Right kidney (tissue), 1 donor: ENCODE measurements around the gene THSD7A.

Experiments used
- DNase-seq: peaks from one replicate; pipeline ENCODE4 v3.0.0-alpha.2; 2016

Gene THSD7A

DNA sequence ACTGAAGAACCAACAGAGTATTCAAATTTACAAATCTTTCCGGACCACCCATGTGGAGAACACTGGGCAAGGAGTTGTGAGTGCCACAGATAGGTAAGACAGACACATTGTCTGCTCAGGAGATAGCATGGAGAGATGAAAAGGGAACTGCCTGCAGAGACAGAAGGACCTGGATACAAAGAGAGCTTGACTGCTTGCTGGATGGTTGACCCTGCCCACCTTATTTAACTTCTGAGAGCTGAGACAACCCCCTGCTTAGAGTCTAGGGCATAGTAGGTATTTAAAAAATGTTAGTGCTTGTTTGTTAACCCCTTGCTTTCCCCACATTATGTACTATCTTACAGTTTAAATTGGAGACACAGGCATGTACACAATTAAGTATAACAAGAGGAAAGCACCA, 314.1 kb downstream of the THSD7A start:
- no peak for DNase-seq

DNA sequence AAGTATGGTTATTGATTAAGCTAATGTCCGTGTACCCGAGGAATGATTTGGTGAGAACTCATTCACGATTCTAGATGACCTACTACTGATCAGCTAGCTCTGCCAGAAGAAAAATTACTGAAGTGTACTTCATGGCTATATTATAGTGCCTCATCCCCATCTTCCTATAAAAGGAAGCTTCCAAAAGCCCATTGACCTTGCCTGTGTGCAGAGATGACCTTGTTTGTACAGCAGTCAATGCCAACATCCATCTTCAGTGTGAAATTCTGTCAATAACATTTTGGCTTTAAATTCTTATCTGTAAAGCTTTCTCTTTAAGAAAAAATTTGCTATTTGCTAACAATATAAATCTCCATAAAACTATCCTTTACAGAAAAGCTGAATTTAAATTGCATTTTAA, 315.7 kb downstream of the THSD7A start:
- DNase-seq, result no peak

DNA sequence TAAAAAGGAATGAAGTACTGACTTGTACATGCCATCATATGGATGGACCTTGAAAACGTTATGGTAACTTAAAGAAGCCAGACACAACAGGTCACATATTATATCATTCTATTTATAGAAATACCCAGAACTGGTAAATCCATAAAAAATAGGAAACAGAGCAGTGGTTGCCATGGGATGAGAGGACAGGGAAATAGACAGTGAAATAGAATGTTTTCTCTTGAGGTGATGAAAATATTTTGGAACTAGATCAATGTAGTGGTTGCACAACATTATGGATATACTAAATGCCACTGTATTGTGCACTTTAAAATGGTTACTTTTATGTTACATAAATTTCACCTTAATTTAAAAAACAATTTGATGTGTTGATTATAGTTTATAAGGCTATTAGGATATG, 318.5 kb downstream of the THSD7A start:
- DNase-seq, result no peak

DNA sequence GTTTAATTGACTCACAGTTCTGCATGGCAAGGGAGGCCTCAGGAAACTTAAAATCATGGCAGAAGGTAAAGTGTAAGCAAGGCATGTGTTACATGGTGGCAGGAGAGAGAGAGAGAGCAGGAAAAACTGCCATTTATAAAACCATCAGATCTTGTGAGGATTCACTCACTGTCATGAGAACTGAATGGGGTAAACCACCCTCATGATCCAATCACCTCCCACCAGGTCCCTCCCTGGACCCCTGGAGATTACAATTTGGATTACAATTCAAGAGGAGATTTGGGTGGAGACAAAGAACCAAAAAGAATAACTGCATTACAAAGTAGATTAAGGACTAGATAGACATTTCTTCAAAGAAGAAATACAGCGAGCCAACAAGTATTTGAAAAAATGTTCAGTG, 324.1 kb downstream of the THSD7A start:
- no peak for DNase-seq

DNA sequence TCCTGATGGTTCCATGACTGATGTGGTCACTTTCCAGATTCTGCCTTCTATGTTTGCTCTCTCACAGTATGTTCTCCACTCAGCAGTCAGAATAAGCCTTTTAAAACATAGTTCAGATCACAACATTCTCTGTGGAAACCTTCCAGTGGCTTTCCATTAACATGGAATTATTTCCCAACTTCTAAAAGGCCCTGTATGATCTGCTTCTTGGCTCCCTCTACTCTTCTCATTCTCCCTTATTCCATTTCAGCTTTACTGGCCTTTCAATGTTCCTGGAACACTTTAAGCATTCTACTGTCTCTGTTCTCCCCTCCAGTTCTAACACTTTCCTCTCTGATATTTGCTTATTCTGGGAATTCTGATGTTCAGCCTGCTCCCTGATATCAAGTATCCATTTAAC, 325.6 kb downstream of the THSD7A start:
- no peak for DNase-seq

DNA sequence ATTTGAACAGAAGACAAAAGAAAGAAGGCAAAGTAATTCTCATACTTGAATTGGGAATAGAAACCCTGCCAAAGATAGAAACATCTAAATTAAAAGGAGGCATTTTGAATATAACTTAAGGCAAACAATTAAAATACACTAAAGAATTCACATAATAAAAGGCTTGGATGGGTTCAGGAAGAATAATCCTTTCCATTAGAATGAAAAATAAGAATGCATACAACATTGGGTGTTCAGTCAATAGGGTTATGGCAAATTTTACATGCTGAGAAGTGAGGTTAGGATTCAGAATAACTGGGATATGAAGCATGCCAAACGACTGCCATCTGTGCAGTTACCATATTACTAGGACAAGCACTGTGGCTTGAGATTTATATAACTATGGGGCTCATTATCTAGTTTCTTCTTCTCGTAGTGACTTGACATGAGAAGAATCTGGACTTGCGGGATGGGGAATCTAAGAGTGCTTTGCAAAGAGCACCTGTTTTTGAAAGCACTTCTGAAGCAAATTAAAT, 326.5 kb downstream of the THSD7A start:
- DNase-seq, result no peak

DNA sequence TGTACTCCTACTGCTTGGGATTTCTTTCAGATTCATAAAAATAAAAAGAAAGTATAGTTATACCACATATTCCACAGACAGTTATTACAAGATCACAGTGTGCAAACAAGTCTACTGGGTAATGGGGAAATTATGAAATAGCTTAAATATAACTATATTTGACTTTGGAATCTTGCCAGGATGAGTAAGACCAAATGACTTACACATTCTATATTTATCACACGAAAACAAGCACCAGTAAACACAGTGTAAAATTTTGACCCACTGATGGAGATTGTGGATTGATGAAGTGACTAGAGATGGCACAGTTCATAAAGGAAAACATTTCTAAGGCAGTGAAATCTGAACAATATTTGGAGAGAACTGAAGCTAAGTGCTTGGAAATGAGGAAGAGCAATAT, 339.7 kb downstream of the THSD7A start:
- DNase-seq, result no peak

DNA sequence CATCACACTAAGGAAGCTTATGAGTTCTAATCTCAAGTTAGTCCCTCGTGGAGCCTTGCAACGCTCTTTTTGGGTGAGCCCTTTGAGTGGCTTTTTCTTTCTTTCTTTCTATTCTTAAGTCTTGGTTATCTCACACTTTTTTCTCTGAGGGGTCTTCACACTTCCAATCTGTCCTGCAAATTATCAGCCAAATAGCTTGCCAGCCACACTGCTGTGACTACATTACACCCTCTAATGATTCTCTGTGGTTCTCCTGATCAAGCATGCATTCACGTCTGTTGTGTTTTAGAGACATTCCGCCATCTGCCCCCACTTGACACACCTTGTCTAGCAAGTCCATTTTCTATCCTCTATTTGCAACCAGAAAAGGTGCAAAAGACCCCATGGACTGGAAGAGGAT, 340.2 kb downstream of the THSD7A start:
- DNase-seq, result no peak

DNA sequence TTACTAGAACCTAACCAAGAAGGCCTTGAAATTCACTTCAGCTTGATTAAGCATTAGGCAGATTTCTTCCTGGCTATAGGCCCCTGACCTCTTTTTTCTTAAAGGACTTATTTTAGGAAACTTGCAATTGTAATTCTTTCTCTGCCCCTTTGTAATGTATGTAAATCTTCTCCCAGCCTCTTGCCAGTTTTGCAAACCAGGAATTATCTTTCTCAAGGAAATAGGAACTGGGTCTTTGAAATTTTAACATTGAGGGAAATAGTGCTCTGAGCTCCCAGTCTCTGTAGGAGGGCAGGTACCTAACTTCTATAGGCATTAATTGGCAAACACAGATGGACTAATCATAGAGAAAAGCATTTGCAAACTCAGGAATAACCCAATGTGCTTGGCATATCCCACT, 342.7 kb downstream of the THSD7A start:
- DNase-seq, result no peak

DNA sequence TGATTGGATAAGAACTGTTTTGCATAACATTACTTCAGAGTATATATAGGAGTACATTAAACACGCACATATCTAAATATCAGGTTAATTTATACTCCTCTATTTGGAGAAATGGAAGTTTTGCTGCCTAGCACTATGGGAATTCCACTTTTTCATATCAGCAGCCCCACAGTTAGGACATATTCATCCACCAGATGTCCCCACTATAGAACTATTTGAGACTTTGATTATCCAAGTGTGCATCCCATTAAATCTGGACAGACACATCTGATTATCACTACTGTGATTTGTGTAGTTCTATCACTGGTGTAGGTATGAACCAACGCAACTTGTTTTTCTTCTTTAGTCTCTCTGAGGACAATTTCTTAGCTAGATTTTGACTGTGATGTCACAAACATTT, 345.7 kb downstream of the THSD7A start:
- no peak for DNase-seq

DNA sequence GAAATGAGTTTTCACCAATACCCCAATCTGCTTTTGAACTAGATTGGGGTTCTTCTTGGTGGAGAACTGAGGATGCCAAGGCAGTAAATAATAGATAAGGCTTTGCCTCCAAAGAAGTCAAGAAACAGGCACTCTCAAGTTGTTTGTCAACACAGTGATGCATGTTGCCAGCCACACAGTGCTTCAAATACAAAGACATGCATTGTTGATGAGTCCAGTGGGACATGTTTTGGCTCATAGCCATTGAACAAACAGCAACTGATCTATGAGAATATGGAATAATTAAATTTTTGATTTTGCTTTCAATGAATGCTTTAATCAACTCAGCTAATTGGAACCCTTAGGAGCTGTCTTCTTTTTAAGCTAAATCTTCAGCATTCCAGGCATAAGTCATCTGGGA, 346.4 kb downstream of the THSD7A start:
- DNase-seq, result no peak

DNA sequence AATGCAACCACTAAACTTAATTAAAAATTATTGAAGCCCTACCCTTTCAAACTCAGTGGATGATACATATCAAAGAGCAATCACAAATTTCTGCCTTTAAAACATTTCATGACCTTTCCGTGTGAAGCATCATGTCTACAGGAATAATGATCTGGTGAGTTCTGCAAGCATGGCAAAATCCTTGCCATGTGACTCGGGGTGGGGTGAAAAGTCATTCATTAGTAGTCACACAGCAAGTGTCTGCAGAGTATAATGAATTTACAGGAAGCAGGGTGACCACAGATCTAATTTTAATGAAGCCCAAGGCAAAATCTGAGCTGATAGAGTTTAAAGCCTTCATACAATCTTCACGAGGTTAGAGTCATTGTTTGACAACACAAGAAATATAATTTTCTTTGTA, 351.9 kb downstream of the THSD7A start:
- DNase-seq, result no peak

DNA sequence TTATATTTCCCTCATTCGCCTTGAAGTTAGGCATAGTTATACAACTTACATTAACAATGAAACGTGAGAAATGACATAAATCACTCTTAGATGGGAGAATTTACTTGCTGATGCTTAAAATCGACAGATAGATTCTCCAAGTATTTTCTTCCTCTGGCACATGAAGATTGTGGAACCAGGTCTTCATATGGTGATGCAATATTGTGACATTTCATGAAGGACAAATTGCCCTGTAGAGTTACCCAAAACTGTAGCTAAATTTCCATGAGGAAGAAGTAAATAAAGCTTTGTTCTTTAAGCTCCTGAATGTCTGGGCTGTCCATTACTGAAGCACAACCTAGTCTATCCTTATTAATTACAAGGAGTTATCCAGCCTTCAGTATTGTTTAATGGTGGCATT, 353.1 kb downstream of the THSD7A start:
- no peak for DNase-seq

DNA sequence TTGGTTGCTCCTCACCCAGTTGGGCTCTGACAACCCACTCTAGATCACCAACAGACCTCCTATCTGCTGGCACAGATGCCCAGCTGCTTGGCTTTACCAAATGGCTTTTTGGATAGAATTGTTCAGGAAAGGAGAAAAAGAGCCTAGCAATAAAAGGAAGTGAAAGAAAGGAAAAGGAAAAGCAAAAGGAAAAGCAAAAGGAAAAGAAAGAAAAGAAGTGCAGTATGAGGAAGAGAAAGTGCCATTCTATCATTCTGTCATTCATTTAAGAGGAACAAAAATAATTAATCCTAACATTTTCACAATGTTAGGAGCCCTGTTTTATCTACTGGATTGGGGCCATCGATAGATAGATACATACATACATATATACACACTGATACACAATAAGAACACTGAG, 353.6 kb downstream of the THSD7A start:
- no peak for DNase-seq

DNA sequence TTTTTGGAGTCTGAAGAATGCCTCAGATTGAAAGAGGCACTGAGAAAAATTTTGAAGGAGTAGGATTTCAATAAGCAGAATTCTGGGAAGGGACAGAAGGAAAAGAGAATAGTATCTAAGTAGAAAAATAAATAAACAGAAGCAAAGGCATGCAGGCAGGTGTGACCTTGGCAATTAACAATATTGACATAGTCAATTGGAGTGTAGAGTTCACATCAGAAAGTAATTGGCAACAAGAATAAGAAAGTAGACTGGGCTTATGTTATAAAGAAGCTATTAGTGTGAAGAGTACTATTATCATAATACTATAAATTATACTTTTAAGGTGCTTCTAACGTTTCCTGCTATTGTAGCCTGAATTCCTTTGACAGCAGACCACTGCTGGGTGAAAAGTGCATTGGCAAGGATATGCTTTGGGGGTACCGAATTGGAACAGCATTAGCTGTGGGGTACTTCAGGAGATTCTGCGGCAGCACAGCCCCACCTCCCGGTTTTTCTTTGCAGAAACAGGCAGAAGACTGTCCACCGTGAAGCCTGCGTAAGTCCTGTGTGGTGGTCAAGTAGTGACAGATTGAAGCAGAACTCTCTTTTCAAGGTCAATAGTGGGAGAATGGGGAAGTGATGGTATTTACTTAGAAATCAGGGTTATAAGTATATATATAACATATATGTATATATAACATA, 357.0 kb downstream of the THSD7A start:
- no peak for DNase-seq

DNA sequence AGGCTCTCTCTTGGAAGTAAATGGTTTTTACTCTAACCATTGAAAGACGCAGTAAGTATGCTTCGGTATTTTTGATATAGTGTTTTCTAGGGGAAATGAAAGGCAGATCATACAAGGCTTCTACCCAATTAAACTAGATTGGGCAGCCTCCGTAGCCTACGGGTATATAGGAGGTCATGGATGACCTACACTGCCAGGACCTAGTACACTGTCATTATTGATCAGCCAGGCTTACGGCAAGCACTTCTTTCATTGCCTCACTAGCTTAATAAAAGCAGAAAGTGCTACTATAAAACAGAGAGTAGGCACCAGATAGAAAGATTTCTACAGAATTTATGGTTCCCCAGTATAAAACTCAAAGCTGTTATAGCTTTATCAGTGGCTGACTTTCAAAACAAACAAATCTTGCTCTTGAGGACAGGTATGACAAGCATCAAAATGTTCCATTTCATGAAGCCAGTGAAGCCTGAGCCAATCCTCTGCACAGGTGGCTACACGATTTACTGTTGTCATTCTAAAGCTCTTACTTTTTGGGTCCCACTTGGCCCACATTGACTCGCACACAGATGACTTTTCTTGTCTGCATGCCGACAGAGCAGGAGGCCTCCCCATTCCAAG, 358.1 kb downstream of the THSD7A start:
- DNase-seq, result no peak

DNA sequence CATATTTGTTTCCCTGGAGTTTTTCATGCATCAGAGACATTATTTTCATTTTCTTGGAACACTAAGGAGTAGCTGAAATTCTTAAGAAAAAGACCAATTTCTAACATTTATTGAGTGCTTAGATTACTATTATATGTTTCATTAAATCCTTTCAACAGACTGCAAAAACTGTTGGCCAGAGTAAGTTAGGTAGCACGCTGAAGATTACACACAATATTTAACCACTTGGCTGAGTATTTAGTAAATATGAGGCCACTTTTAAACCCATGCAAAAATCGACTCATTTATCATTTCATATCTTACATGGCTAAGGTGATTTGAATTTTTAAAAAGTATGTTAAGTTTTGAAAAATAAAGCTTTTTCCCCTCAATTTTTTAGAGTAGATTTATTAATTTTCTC, 358.8 kb downstream of the THSD7A start:
- DNase-seq, result no peak

DNA sequence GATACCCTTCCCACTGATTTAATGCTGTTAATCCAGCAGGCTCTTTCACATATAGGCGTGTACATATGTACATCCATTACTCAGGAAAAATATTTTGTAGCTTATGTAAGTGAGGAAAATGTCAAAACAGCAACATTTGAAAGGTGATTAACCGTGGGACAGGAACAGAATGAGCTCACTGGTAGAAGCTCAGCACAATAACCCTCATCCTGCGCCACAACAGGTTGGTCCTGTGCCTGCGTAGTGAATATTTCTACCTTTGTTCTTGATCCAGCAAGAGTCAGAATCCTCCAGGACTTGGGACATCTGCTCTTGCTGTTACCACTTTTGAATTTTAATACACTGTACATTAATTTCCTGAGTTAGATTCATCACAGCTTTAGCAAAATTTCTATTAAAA, 359.4 kb downstream of the THSD7A start:
- no peak for DNase-seq

DNA sequence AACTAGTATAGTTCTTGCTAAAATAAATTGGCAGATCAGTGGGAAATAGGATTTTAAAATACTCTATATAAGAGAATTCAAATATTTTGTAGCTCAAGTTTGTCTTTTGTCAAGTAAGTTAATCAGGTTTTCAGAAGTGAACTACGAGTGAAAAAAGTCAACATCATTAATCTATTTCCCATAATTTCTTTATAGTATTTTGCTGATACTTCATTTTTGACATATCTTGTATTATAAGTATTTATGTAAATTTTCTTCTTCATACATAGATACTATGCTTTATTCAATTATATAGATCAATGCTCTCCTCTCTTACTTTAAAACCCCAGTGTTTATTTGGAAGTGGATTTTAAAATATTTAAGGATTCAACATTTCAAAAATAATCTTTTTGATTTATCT, 360.7 kb downstream of the THSD7A start:
- no peak for DNase-seq

DNA sequence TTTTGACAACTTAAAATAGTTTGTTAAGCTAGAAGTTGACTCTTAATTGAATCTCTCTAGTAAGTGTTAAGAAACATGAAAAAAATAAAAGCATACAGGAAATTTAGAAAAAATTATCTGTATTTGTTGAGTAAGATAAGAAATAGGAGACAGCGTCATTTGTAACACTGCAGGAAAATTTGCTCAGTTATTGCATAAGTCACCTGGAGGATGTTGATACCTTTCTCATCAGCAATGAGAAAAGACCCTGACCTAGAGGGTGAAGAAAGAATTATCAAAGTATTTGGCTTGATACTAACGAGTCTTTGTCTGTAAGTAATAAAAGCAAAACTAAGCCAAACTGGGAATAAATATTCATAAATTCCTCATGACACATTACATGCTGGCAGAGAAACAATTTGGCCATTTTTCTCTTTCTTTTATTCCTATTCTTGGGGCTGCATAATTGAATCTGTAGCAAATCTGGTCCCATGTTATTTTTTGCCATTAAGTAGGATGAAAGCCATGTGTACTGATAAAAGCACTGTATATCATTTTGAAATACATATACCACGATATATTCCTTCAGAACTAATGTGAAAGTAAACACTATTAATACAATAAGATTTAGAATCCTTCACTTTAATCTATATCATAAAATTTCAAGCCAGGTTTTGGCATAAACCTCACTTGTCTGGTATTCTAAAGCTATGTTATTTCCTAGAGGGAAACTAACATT, 362.8 kb downstream of the THSD7A start:
- no peak for DNase-seq

DNA sequence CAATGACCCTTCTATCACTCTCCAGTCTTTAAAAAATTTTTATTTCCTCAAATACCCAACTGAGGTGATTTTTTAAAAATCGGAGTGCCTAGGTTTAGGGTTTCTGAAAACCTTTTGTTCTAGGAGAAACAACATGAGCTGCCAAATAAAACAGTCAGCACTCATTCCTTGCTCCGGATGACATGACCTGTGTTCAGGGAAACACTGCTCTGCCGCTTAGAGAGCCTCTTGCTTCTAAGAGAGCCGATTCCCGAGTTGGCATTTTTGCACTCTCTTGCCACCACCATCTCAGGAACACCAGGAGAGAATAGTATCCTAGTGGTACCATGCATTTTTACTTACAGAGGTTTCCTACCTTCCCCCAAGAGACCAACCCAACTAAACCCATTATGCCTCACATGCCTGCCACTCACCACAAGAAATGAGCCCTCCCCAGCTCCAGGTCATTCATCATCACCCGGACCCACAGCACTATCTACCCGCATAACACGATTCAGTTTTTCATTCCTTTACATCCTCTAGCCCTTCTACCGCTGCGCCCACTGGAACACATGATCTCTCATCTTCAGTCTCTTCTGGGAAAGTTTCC, 365.4 kb downstream of the THSD7A start:
- no peak for DNase-seq

DNA sequence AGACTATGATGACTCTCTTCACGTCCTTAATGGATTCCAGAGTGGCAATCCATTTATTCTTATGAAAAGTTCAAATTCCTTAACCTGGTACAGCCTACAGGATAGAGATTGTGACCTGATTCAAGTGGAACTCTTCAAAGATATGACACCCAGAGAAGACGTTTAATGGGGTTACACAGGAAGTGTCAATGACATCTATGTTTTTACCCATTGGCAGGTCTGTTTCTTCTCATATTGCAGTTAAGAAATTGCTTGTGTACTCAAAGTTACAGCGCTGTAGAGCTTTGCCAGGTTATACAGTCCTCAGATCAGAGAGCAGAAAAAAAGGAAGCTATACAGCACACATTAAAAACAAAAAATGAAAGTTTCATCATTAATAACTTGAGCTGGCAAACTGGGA, 367.4 kb downstream of the THSD7A start:
- DNase-seq, result no peak

DNA sequence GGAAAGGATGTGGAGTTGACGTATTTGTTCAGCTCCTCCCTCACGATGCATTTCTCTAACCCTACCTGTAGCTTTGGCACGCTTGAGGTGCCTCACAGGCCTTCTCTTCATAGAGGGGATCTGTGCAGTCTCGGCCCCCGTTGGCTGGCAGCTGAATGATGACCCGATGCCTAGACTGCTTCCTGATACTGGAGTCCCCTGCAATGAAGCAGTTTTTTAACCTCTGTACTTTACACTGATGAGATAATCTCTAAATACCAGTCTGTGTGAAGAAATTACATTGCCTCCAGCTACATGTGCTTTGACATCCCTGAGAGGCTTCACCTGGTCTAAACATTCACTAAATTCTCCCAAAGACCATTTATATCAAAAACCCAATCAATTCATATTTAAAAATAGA, 370.1 kb downstream of the THSD7A start:
- DNase-seq, result no peak
